ENCODE data around the gene XG.

- TF ChIP-seq, protein P1, sequence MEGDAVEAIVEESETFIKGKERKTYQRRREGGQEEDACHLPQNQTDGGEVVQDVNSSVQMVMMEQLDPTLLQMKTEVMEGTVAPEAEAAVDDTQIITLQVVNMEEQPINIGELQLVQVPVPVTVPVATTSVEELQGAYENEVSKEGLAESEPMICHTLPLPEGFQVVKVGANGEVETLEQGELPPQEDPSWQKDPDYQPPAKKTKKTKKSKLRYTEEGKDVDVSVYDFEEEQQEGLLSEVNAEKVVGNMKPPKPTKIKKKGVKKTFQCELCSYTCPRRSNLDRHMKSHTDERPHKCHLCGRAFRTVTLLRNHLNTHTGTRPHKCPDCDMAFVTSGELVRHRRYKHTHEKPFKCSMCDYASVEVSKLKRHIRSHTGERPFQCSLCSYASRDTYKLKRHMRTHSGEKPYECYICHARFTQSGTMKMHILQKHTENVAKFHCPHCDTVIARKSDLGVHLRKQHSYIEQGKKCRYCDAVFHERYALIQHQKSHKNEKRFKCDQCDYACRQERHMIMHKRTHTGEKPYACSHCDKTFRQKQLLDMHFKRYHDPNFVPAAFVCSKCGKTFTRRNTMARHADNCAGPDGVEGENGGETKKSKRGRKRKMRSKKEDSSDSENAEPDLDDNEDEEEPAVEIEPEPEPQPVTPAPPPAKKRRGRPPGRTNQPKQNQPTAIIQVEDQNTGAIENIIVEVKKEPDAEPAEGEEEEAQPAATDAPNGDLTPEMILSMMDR (conservative IDR thresholded peaks at IDR 0.05 in 1 of 2, IDR thresholded peaks at IDR 0.05 in 1 of 2; ENCODE audit: extremely low read depth in 1 of 2, insufficient read depth in 1 of 2, low read depth in 1 of 2, low read length in 2 of 2), result no peak
- no peak for TF ChIP-seq EZH2 (IDR thresholded peaks at IDR 0.05; ENCODE audit: borderline replicate concordance, low read length)
Measured at GRCh38 chrX:2710041-2710840, 41.6 kb upstream of the XG start.
